Measurements from ENCODE around the gene ZNF277. TPM values are rescaled to one million over a fixed set of nuclear protein-coding genes. Genes with fewer than 3 reads are reported as not detected.
"Not testable (repeated sequence)": the region's sequence is repeated elsewhere in the genome, so short reads cannot be mapped to it uniquely, and the experiment has no call there.

ZNF277 gene
- polyA plus RNA-seq, 1 donor: 25.4 TPM

- DNase-seq (ENCODE audit: low read depth): no peak
Observed at GRCh38 chr7:112207765-112208164, 1.3 kb downstream of the ZNF277 start.

DNA sequence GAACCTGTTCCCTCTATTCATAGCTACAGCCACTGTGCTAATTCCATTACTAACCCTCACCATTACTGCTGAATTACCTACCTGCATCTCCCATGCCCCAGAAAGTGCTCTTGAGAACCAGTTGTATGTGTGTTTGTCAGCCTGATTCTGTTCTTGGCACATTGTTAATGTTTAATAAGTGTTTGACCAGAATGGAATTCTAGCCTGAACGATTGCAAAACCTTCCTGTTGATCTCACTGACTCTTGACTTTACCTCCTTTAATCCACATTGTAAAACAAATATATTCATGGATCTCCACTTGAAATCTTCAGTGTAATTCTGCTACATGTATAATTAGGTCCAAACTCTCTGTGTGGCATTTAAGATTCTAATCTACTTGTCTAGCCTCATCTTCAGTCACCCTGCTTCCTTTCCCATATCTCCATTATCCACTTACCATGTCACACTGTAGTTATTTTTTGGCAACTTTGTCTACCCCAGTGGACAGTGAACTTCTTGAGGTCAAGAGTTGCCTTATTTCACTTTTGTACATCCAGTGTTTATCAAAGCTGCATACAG is 4.9 kb downstream of the ZNF277 start:
- no peak for DNase-seq (ENCODE audit: low read depth)

DNA sequence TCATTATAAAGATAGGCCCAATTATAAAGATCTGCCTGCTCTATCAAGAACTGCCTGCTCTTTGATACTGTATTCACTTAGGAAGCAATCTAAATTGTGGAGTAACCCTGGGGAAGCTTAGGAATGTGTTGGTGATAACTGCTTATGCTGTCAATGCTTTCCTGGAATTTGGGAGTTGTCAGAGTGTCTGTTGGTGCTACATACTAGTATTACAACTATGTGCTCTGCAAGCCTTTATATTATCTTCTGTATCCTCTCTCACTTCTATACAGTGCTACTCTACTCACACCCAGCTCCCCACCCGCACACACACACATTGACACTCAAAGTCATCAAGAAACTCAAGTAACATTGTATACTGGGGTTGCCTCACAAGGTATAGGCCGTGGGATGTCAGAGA is 6.1 kb downstream of the ZNF277 start:
- DNase-seq (ENCODE audit: low read depth): no peak

DNA sequence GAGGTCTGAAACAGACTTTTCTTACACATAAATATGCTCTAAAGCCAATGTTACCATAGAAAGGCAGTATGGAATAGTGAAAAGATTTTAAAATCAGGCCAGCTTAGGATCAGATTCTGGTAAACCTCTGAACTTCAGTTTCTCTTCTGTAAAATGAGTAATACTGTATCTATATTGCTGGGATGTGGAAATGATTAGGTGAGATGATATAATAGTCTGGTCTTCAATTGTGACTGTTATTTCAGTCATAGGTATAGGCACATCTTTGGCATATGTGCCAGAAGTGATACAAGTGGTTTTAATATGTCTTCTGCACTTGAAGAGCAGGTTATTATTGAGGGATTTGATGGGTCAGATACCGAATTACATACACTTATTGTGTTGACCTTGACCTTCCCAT is 7.2 kb downstream of the ZNF277 start:
- DNase-seq (ENCODE audit: low read depth): no peak

DNA sequence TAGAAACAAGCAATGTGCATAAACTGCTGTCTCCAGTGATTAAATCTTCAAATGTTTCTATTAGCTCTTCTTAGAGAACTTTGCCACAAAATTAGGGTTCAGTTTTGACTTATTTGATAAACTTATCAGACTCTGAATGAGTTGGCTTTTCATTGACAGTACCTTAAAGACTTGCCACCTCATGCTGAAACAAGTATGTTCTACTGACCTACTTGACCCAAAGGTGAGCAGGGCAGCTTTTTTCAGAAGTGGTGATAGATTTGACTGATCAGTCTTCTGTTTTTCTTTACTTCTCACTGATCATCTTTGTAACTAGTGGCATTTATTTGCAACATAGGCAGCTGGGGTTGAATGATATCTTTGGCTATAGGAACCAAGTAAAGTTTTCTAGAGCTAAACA is 7.8 kb downstream of the ZNF277 start:
- no peak for DNase-seq (ENCODE audit: low read depth)

GRCh38 chr7:112214883-112215282 is 8.4 kb downstream of the ZNF277 start:
- DNase-seq (ENCODE audit: low read depth): no peak

DNA sequence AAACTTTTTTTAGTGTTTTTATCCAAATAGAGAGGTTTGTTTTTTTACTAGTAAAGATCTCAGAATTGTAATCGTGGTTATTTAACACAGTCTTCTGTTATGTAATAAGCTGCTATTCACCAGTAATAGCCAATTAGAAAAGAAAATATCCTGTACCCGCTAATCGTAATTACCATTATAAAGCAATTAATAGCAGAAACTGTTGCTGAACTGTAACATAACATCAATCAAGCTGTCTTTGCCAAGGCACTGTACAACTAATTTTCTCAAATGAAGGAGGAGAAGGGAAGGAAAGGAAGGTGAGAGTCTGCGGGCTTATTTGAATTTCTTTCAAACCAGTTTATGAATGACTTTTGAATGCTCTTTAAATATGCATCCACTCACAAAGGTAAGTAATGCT is 9.3 kb downstream of the ZNF277 start:
- DNase-seq (ENCODE audit: low read depth): no peak

GRCh38 chr7:112220877-112221434 is 14.5 kb downstream of the ZNF277 start:
- no peak for DNase-seq (ENCODE audit: low read depth)

GRCh38 chr7:112223310-112223709 is 16.8 kb downstream of the ZNF277 start:
- DNase-seq (ENCODE audit: low read depth): no peak

DNA sequence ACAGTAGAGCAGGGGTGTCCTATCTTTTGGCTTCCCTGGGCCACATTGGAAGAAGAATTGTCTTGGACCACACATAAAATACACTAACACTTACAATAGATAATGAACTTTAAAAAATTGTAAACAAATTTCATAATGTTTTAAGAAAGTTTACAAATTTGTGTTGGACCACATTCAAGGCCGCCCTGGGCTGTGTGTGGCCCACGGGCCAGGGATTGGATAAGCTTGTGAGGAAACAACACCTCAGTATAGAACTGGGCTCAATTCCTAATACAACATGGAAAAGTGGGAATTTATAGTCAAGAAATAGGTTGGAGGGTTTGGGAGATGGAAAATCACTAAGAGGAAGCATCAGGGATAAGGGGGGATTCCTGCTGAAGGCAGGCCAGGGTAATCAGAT is 17.7 kb downstream of the ZNF277 start:
- no peak for DNase-seq (ENCODE audit: low read depth)

DNA sequence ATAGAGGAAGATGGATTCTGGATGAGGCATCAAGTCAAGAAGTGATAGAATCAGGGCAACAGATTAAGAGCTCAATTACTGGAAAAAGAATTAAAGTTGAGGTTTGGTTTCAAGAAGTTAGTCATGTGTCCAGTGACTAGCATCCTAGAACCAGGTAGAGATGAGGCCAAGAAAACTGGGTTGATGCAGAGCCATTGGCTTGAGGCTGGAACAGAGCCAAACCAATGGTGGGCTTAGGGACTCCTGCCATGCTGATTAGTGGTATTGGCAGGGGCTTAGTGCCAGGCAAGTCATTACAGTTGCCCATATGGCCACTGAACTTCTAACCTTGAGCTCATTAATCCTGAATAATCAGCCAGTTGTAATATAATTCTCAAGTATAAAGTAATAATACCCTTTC is 18.5 kb downstream of the ZNF277 start:
- DNase-seq (ENCODE audit: low read depth): no peak

DNA sequence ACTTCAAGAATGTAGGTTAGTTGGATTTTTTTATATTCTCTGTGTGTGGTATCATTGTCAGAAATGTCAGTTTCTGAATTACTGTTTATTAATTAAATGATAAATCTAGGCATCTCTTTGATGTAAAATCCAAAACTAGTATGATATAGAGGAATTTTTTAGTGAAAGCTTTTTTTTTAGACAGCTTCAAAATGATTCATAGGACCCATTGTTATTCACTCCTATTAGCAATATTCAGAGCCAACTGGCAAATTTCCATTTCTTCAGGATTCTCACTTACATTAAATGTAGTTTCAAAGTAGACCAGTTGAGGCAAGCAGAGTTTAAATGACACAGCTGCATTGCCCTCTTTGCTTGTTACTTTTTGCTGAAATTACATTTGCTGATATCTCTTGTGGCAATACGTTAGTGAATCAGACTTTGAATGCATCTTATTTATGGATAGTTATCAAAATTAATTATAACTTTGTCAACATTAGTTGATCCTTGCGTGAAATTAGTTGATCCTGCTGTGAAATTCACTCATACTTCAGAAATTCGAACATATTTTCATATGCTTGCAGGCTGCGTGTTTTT is 20.3 kb downstream of the ZNF277 start:
- no peak for DNase-seq (ENCODE audit: low read depth)

DNA sequence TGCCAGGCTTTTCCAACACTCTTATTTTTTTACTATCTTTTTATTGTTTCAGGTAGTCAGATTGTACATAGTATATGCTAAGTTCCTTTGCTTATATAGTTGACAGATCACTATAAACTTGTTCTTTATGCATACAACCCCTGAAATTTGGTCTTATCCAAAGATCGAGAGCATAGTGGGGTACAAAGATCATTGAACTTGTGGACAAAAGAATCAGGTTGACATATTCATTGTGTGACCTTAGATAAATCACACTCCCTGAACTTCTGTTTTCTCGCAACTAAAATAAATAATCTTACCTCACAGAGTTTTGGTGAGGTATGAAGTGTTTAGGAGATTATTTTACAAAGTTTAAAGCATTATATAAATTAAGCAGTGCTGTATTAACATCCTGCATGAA is 22.1 kb downstream of the ZNF277 start:
- DNase-seq (ENCODE audit: low read depth): no peak

- no peak for DNase-seq (ENCODE audit: low read depth)
Observed at GRCh38 chr7:112232212-112232978, 25.9 kb downstream of the ZNF277 start.

GRCh38 chr7:112233048-112233697 is 26.7 kb downstream of the ZNF277 start:
- DNase-seq (ENCODE audit: low read depth): no peak

GRCh38 chr7:112234147-112234546 is 27.7 kb downstream of the ZNF277 start:
- no peak for DNase-seq (ENCODE audit: low read depth)

- no peak for DNase-seq (ENCODE audit: low read depth)
Observed at GRCh38 chr7:112236597-112236996, 30.1 kb downstream of the ZNF277 start.

DNA sequence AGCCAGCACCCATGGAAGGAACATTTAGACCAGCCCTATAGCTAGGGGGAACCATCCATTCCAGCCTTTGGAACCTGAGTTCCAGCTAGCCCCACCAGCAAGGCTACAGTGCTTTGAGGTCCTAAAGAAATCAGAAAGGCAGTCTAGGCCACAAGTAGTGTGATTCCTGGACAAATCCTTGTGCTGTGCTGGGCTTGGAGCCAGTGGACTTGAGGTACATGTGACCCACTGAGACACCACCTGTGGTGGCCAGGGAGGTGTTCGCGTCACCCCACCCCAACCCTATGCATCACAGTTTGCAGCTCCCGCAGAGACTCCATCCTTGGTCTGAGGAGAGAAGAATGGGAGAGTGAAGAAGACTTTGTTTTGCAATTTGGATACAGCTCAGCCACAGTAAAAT is 31.8 kb downstream of the ZNF277 start:
- no peak for DNase-seq (ENCODE audit: low read depth)

- DNase-seq (ENCODE audit: low read depth): no peak
Observed at GRCh38 chr7:112238852-112239610, 32.5 kb downstream of the ZNF277 start.

GRCh38 chr7:112248598-112248997 is 42.1 kb downstream of the ZNF277 start:
- DNase-seq (ENCODE audit: low read depth): no peak

DNA sequence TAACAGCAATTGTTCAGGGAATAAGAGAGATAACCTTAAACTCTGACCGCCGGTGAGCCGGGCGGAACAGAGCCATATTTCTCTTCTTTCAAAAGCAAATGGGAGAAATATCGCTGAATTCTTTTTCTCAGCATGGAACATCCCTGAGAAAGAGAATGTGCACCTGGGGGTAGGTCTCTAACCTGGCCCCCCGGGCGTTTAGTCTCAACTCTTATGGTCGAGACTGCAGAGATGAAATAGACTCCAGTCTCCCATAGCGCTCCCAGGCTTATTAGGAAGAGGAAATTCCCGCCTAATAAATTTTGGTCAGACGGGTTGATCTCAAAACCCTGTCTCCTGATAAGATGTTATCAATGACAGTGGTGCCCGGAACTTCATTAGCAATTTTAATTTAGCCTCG is 43.5 kb downstream of the ZNF277 start:
- DNase-seq (ENCODE audit: low read depth): not testable (repeated sequence)

- DNase-seq (ENCODE audit: low read depth): no peak
Observed at GRCh38 chr7:112252141-112252540, 45.6 kb downstream of the ZNF277 start.
